B cell (primary cell): ENCODE data around the gene TMEM26. TPM values are rescaled to one million over a fixed set of nuclear protein-coding genes. Genes with fewer than 3 reads are reported as not detected.

ENCODE experiments used
- ATAC-seq: fragments of 200-7000 bp; cut with Tn5 transposase; one replicate; pipeline ENCODE4 v1.10.0; 2021; ENCODE audit warnings: low read depth, mild to moderate bottlenecking, moderate number of reproducible peaks, moderate library complexity
- CTCF ChIA-PET: fragments of 350-600 bp; sonication (Branson Sonifier 250); formaldehyde crosslinking; loops from one replicate; lab custom pipeline; 2021; ENCODE audit warnings: antibody characterized with exemption, inconsistent platforms; lab: Charles Lee
- POLR2A ChIA-PET: fragments of 350-600 bp; sonication (Branson Sonifier 250); formaldehyde crosslinking; loops from one replicate; lab custom pipeline; 2021; ENCODE audit warnings: antibody characterized with exemption; lab: Charles Lee
- DNase-seq: peaks from one replicate; pipeline ENCODE4 v3.0.0; 2013
- H2AFZ ChIP-seq: 2 replicates; pipeline ENCODE4 v1.6.1; 2012; ENCODE audit warnings: mild to moderate bottlenecking, low read depth, low read length; ENCODE audit not compliant: insufficient read depth, poor library complexity, severe bottlenecking
- H3K27ac ChIP-seq, 2 donors: 1 replicate in 1 of 2; 2 replicates in 1 of 2; pipeline ENCODE4 v1.5.1; 2012 to 2013; ENCODE audit warnings: low read length in 2 of 2, mild to moderate bottlenecking in 2 of 2, moderate library complexity in 1 of 2
- H3K27me3 ChIP-seq, 4 experiments: fragments of 200-600 bp in 1 of 4; sonication (generic) in 1 of 4; replicated peaks in 1 of 4; 1 replicate in 2 of 4; 2 replicates in 2 of 4; pipeline versions ENCODE4 v1.6.1 to v1.7.0; 2013 to 2016; ENCODE audit warnings: low read length in 3 of 4, mild to moderate bottlenecking in 2 of 4, mixed read lengths in 1 of 4, moderate library complexity in 1 of 4; ENCODE audit not compliant: insufficient read depth in 4 of 4, control insufficient read depth in 3 of 4; ENCODE audit errors: control extremely low read depth in 1 of 4
- H3K36me3 ChIP-seq, 2 experiments: replicated peaks in 1 of 2; 1 replicate in 1 of 2; 2 replicates in 1 of 2; pipeline versions ENCODE4 v1.6.1 to v1.7.1; 2013; ENCODE audit warnings: low read length in 1 of 2; ENCODE audit not compliant: insufficient read depth in 2 of 2, control insufficient read depth in 1 of 2; ENCODE audit errors: control extremely low read depth in 1 of 2, extremely low read depth in 1 of 2
- H3K4me1 ChIP-seq, 2 donors: fragments of 200-600 bp in 1 of 2; sonication (generic) in 1 of 2; 1 replicate in 1 of 2; 2 replicates in 1 of 2; pipeline versions ENCODE4 v1.5.1 to v1.6.1; 2013 to 2017; ENCODE audit warnings: low read length in 2 of 2; ENCODE audit not compliant: control insufficient read depth in 2 of 2, insufficient read depth in 2 of 2
- H3K4me2 ChIP-seq: replicated peaks from 2 replicates; pipeline ENCODE3; 2012; ENCODE audit warnings: mild to moderate bottlenecking, low read depth, low read length; ENCODE audit not compliant: poor library complexity, severe bottlenecking
- H3K4me3 ChIP-seq, 5 experiments: fragments of 200-600 bp in 1 of 5; sonication (generic) in 1 of 5; 1 replicate in 3 of 5; 2 replicates in 2 of 5; pipeline versions ENCODE4 v1.5.1 to v1.7.0; 2011 to 2016; ENCODE audit warnings: low read length in 4 of 5, mild to moderate bottlenecking in 4 of 5, low read depth in 2 of 5, control low read depth in 1 of 5, moderate library complexity in 1 of 5; ENCODE audit not compliant: insufficient read depth in 1 of 5; ENCODE audit errors: control extremely low read depth in 1 of 5, extremely low read depth in 1 of 5
- H3K79me2 ChIP-seq: fragments of 200-600 bp; sonication (generic); one replicate; pipeline ENCODE4 v1.6.0; 2016; ENCODE audit warnings: low read length; ENCODE audit not compliant: control insufficient read depth, insufficient read depth
- H3K9ac ChIP-seq: fragments of 200-600 bp; sonication (generic); 2 replicates; pipeline ENCODE4 v1.6.1; 2017; ENCODE audit warnings: mild to moderate bottlenecking, low read length, moderate library complexity
- H3K9me3 ChIP-seq, 3 donors: one replicate each; pipeline versions ENCODE4 v1.6.1 to v1.7.1; 2013; ENCODE audit warnings: low read length in 2 of 3; ENCODE audit not compliant: control insufficient read depth in 2 of 3, insufficient read depth in 1 of 3; ENCODE audit errors: control extremely low read depth in 1 of 3
- H4K20me1 ChIP-seq: 2 replicates; pipeline ENCODE4 v1.6.0; 2012; ENCODE audit warnings: mild to moderate bottlenecking, low read length; ENCODE audit not compliant: insufficient read depth, control insufficient read depth, poor library complexity, severe bottlenecking
- H3K27ac Mint-ChIP-seq: one replicate; pipeline ENCODE4 v1.8.0; 2021; ENCODE audit warnings: mixed read lengths
- H3K27me3 Mint-ChIP-seq: one replicate; pipeline ENCODE4 v1.8.0; 2021; ENCODE audit warnings: mixed read lengths
- H3K4me1 Mint-ChIP-seq: one replicate; pipeline ENCODE4 v1.8.0; 2021; ENCODE audit warnings: mixed read lengths
- H3K4me3 Mint-ChIP-seq: one replicate; pipeline ENCODE4 v1.8.0; 2021; ENCODE audit warnings: mixed read lengths
- H3K9me3 Mint-ChIP-seq: one replicate; pipeline ENCODE4 v1.8.0; 2022; ENCODE audit warnings: mixed read lengths; ENCODE audit not compliant: insufficient read depth
- CTCF ChIP-seq: fragments of 200-600 bp; IDR thresholded peaks from one replicate; pipeline ENCODE4 v1.8.0; 2022; ENCODE audit warnings: antibody characterized with exemption, mild to moderate bottlenecking
- EZH2 ChIP-seq: IDR thresholded peaks from 2 replicates; pipeline ENCODE4 v1.6.1; 2012; ENCODE audit warnings: borderline replicate concordance, low read depth, mild to moderate bottlenecking, moderate library complexity, low read length; ENCODE audit not compliant: insufficient read depth, poor library complexity, severe bottlenecking
- WGBS: methylation state at CpG from one replicate; pipeline ENCODE4 v1.1.5; 2013; ENCODE audit warnings: missing lambda C conversion rate; ENCODE audit not compliant: insufficient coverage; 5-methylcytosine and 5-hydroxymethylcytosine counted together
- intact Hi-C: fragments of 100-400 bp; cut with micrococcal nuclease; formaldehyde crosslinking; loops from one replicate; pipeline ENCODE4 v1.10.0; 2022
- polyA plus RNA-seq: library from polyadenylated mRNA; depleted of rRNA; stranded (reverse); fragments of >200 nt; gene quantifications from 2 replicates; pipeline ENCODE4 v1.2.3, GENCODE V29; 2012
- total RNA-seq, 2 donors: library from RNA; stranded (reverse); fragments of 120-200 nt in 1 of 2; gene quantifications; 1 replicate in 1 of 2; 2 replicates in 1 of 2; pipeline versions ENCODE4 v1.2.3 to v1.2.4, GENCODE V29; 2013 to 2022

Gene TMEM26
- total and polyA plus RNA-seq, 2 donors (not counting 1 experiment from before 2014, with no cell fraction given): not detected

DNA sequence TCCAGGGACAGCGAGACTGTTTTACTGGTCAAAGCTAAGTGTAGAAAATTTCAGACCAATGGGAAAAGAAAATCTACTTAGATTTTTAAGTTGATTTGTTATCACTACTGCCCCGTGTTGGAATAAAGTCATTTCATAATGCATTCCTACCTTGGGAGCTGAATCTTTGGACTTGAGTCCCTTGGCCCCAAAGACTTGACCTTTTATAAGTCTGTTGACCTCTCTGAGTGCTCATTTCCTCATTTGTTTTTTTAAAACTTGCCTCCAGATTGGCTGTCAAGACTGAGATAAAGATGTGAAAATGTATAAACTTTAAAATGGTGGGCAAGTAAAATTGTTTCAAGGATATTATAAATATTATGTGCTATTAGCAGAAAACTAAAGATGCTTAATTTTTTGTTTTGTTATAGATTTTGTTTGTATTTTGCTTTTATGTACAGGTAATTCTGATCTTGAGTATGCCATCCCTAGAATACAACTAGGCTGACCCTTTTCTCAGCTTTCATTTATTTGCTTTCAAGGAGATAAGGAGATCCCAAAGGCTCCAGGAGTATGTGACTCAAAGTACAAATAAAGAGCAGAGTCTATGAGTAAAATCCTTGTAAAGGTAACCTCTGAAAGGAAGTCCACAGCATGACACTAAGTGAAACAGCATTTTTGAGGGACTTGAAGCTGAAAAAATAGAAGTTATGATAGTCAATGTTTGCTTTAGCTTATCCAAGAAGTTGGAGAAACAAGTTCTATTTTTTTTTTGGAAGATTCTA, 54.6 kb downstream of the TMEM26 start:
- H3K27ac ChIP-seq: no peak overlapping the region
- ChIA-PET POLR2A (no interaction called here), CTCF (interaction anchor here (0.9 kb wide), 1 partner anchor 26 kb away, joined by 3 read pairs; no protein-coding TSS in a partner anchor)
- H3K4me1 ChIP-seq: peaks cover 13 to 16% of the 10 kb centered on the region in 2 donors
- H3K36me3 ChIP-seq: no peaks in the 10 kb centered on the region
- no peak for TF ChIP-seq CTCF
- peak overlapping the region; percentile 70 for H3K4me2 ChIP-seq
- H4K20me1 ChIP-seq: no peaks in the 10 kb centered on the region
- no peak overlapping the region for H3K27ac Mint-ChIP-seq
- WGBS: no CpG with 5 or more reads among the region's 2 CpGs
- H2AFZ ChIP-seq: peak overlapping the region; percentile 78
- no peak for DNase-seq
- no peaks in the 10 kb centered on the region for H3K27me3 ChIP-seq
- H3K4me1 Mint-ChIP-seq: peaks cover 14% of the 10 kb centered on the region
- H3K27me3 Mint-ChIP-seq: no peaks in the 10 kb centered on the region
- H3K9ac ChIP-seq: peak overlapping the region; percentile 48
- H3K9me3 Mint-ChIP-seq: no peaks in the 10 kb centered on the region
- no peak for ATAC-seq
- H3K4me3 Mint-ChIP-seq: peak overlapping the region; percentile 58
- no peaks in the 10 kb centered on the region for H3K79me2 ChIP-seq
- H3K4me3 ChIP-seq: peak overlapping the region in 1 of 5 experiments; percentile 53
- H3K9me3 ChIP-seq: no peaks in the 10 kb centered on the region
- intact Hi-C loops: loop anchor here (10.0 kb wide), 1 partner anchor 1164 kb away; no protein-coding TSS in a partner anchor

DNA sequence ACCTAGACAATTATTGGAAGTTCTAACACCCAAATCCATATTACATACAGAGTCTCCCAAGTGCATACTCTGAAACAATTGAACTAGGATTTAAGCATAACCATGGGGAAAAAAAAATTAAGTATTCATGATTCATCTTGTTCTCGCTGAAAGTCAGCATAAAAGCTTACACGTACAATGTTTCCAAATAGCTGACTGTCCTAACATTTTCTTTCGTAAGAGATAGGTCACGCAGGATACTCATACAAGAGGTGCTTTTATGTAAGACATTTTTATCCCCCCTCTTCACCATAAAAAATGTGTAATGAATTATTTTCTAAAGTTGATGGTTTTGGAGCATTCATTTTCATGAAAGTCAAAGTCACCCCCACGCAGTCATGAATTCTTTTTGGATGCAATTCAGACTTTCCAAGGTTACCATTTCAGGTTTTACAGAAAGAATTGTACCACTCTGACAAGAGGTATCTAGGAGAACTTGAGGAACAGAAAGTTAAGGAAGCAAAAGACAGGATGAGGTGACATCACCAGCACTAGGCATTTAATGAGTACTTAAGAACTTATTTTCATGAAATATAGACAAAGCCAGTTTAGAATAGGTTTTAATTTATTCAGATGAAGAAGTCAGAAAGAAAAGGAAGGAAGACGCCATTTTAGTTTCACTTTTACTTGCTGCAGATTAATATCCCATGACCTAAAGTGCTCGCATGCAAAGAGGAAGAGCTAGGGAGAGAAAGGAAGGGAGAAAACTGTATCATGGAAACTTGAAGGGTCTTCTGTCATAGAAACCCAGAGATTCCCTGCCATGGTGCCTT, 55.8 kb downstream of the TMEM26 start:
- Mint-ChIP-seq H3K27me3 (no peaks in the 10 kb centered on the region), H3K9me3 (peaks cover 2% of the 10 kb centered on the region)
- intact Hi-C loops: loop anchor here (1.0 to 10.0 kb wide), 2 partner anchors 262 to 1163 kb away; no protein-coding TSS in a partner anchor

More for the DNA sequence above, 55.8 kb downstream of the TMEM26 start:
- Histone ChIP-seq H2AFZ (peak overlapping the region; percentile 78), H3K4me3 (peak overlapping the region in 4 of 5 experiments; percentile 23 to 53 (median 31)), H3K79me2 (no peaks in the 10 kb centered on the region), H4K20me1 (no peaks in the 10 kb centered on the region), H3K9me3 (no peaks in the 10 kb centered on the region), H3K4me1 (peaks cover 13 to 16% of the 10 kb centered on the region in 2 donors), H3K27ac (peak overlapping the region in 1 of 2 donors; percentile 6), H3K27me3 (no peaks in the 10 kb centered on the region), H3K36me3 (no peaks in the 10 kb centered on the region), H3K4me2 (peak overlapping the region; percentile 70), H3K9ac (peak overlapping the region; percentile 48)
- ChIA-PET POLR2A (no interaction called here), CTCF (no interaction called here)
- Mint-ChIP-seq H3K27ac (peak overlapping the region; percentile 33), H3K4me1 (peaks cover 14% of the 10 kb centered on the region), H3K4me3 (peak overlapping the region; percentile 58)
- ATAC-seq (no peak), DNase-seq (peak; percentile 57)
- TF ChIP-seq EZH2 (no peak), CTCF (no peak)
- 0% methylated on average over 1 of the region's 7 CpGs for WGBS
